Measurements from ENCODE around the gene TEF.

DNA sequence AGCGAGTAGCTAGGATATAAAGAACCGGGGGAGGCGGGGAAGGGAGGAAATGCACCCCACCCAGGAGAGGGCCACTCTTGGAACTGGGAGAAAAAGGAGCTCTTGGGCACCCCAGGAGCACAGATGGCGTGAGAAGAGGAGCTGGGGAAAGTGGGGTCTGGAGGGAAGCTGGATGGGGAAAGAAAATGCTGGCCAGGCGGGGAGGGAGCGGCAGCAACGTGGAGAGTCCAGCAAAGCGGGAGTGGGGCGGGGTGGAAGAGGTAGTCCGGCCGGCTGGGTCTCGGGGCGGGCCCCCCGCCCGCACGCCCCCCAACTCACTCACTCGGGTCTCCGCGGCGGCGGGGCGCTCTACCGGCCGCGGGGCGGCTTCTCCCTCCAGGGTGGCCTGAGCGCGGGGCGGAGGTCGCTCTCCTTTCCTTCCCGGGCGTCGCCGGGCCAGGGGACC lies 64.3 kb downstream of the TEF start:
- TF ChIP-seq, protein P1, sequence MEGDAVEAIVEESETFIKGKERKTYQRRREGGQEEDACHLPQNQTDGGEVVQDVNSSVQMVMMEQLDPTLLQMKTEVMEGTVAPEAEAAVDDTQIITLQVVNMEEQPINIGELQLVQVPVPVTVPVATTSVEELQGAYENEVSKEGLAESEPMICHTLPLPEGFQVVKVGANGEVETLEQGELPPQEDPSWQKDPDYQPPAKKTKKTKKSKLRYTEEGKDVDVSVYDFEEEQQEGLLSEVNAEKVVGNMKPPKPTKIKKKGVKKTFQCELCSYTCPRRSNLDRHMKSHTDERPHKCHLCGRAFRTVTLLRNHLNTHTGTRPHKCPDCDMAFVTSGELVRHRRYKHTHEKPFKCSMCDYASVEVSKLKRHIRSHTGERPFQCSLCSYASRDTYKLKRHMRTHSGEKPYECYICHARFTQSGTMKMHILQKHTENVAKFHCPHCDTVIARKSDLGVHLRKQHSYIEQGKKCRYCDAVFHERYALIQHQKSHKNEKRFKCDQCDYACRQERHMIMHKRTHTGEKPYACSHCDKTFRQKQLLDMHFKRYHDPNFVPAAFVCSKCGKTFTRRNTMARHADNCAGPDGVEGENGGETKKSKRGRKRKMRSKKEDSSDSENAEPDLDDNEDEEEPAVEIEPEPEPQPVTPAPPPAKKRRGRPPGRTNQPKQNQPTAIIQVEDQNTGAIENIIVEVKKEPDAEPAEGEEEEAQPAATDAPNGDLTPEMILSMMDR (IDR thresholded peaks at IDR 0.05), result no peak
- no peak for TF ChIP-seq POLR2A (IDR thresholded peaks at IDR 0.05)

Data from thyroid gland (tissue), 4 donors.